HG02840 (cell line): ENCODE results near the gene CPA1.

ENCODE experiments used
- ATAC-seq: cut with Tn5 transposase; IDR thresholded peaks from one replicate; pipeline ENCODE4 v1.9.1; 2021; ENCODE audit warnings: mild to moderate bottlenecking, moderate library complexity, moderate number of reproducible peaks; ENCODE audit not compliant: unreplicated experiment, low FRiP score

The CPA1 gene

GRCh38 chr7:130353196-130353595, 27.1 kb upstream of the CPA1 start:
- no peak for ATAC-seq

GRCh38 chr7:130356121-130356875, 24.0 kb upstream of the CPA1 start:
- no peak for ATAC-seq

GRCh38 chr7:130356876-130357611, 23.2 kb upstream of the CPA1 start:
- no peak for ATAC-seq

- ATAC-seq = no peak
Observed at GRCh38 chr7:130358471-130358870, 21.8 kb upstream of the CPA1 start.

- no peak for ATAC-seq
Observed at GRCh38 chr7:130359276-130359857, 20.9 kb upstream of the CPA1 start.

- no peak for ATAC-seq
Observed at GRCh38 chr7:130360518-130360917, 19.8 kb upstream of the CPA1 start.

GRCh38 chr7:130361681-130362080, 18.6 kb upstream of the CPA1 start:
- no peak for ATAC-seq

- no peak for ATAC-seq
Observed at GRCh38 chr7:130362251-130362816, 18.0 kb upstream of the CPA1 start.

- no peak for ATAC-seq
Observed at GRCh38 chr7:130363026-130363847, 17.1 kb upstream of the CPA1 start.

- no peak for ATAC-seq
Observed at GRCh38 chr7:130364451-130364850, 15.8 kb upstream of the CPA1 start.

- no peak for ATAC-seq
Observed at GRCh38 chr7:130365088-130365487, 15.2 kb upstream of the CPA1 start.

- peak; percentile 64 for ATAC-seq
Observed at GRCh38 chr7:130365511-130366441, 14.5 kb upstream of the CPA1 start.

- no peak for ATAC-seq
Observed at GRCh38 chr7:130366564-130366963, 13.7 kb upstream of the CPA1 start.

GRCh38 chr7:130367088-130367755, 13.1 kb upstream of the CPA1 start:
- no peak for ATAC-seq

GRCh38 chr7:130367836-130368746, 12.2 kb upstream of the CPA1 start:
- ATAC-seq = no peak

- ATAC-seq = no peak
Observed at GRCh38 chr7:130369110-130369711, 11.1 kb upstream of the CPA1 start.

- ATAC-seq = no peak
Observed at GRCh38 chr7:130369831-130370550, 10.3 kb upstream of the CPA1 start.
